CD4-positive, alpha-beta T cell treated with Interleukin-17A for 1 hour (primary cell): ENCODE results near the gene NR5A2.

ENCODE experiments used
- DNase-seq: peaks from one replicate; pipeline ENCODE4 v3.0.0-alpha.2; 2020

Gene NR5A2

DNA sequence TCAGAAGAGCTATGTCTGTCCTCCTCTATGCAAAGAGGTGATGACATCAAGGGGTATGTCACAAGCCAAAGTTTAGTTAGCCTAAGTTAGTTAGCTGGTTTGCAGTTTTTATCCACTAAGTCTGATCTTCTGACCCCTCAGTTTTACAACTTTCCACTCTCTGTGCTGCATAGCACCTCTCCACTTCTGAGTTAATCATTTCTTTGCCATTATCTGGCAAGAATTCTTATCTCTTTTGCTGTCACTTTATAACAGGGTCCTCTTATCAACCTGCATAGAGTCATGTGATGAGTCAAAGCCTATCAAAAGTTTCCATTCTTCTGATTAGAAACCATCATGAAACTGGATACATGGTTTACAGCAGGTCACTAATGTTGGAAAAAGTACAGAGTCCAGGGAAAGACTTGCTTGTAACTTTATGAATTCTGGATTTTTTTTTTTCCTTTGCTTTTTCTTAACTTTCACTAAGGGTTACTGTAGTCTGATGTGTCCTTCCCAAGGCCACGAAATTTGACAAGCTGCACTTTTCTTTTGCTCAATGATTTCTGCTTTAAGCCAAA lies at the start of gene NR5A2:
Gene NR5A2, plus strand, starts transcription at position 447 of the 560 bp plus-strand sequence. CDS start 138 bp downstream, outside the sequence.
- no peak for DNase-seq

- DNase-seq: no peak
These were observed 49.0 kb upstream of the NR5A2 start for GRCh38 chr1:199978408-199978940.

DNA sequence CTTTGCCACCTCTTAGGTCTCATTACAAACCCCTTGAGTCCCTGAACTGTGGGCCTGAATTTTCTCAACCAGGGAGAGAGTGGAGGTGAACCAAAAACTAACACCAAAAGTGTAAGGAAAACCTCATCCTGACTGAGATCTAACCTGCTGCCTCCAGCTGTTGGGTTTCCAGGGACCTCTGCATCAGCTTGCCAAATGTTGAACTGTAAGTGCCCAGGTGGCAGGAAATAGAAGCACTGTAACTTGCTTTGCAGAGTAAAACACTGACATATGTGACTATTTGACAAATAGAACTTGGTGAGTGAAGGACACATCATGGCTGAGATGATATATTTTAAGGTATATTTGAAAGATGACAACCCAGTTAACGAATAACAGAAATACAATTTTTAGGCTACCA lies 48.4 kb upstream of the NR5A2 start:
- DNase-seq: no peak

DNA sequence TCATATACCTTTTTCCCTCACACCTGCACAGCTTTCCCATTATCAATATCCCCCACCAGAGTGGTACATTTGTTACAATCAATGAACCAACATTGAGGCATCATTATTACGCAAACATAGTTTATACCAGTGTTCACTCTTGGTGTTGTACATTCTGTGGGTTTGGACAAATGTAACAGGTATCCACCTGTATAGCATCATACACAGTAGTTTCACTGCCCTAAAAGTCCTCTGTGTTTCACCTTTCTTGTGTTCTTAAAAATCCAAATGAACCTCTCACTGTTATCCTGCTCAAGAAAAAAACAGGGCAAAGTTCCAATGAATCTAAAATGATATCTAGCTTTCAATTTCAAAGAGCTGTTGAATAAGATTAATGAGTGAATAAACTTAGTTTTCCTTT lies 45.9 kb upstream of the NR5A2 start:
- no peak for DNase-seq

DNA sequence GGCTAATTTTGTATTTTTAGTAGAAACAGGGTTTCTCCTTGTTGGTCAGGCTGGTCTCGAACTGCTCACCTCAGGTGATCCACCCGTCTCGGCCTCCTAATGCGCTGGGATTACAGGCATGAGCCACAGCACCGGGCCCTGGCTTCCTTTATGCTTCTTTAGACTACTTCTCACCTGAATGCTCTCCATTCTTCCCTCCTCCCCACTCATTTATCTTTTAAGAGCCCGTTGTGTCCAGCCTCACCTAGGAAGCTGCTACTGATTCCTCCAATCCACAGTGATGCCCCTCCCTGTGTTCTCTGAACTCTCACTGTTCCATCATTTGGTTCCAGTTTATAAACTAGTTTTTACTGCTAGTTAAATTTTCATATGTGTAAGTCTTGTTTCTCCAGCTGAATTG lies 44.9 kb upstream of the NR5A2 start:
- DNase-seq: no peak

DNA sequence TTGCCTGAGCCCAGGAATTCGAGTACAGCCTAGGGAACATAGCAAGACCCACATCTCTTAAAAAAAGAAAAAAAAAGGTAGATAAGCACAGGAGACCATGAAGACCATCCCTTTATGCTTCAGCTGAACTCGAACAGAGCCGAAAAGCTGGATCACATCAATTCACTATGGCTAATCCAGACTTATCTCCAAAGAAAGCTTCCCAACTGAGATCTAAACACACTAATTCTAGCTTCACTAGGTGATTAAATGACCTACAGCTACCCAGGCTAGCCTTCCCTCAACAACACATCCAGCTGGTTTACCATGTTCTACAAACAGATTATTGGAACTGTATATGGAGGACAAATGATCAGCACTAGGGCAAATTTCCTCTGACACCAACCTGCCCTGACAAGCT lies 44.0 kb upstream of the NR5A2 start:
- no peak for DNase-seq

- DNase-seq: no peak
These were observed 32.3 kb upstream of the NR5A2 start for GRCh38 chr1:199995096-199995685.

DNA sequence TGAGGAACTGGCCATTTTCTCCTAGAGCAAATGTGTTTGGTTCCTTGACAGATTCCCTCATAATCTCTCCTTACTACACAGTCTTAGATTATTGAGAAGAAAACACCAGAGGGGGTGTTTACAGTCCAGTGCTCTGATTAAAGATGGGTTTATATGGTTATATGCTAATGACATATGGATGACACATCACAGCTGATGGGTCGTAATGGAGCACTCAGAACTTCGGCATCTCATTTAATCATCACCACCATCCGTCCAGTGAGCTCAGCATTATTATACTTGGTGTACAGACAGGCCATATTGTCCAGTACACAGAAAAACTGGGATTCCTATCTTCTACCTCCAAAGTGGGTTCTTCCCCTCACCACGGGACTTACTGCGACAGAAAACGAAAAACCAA lies 22.3 kb upstream of the NR5A2 start:
- no peak for DNase-seq

DNA sequence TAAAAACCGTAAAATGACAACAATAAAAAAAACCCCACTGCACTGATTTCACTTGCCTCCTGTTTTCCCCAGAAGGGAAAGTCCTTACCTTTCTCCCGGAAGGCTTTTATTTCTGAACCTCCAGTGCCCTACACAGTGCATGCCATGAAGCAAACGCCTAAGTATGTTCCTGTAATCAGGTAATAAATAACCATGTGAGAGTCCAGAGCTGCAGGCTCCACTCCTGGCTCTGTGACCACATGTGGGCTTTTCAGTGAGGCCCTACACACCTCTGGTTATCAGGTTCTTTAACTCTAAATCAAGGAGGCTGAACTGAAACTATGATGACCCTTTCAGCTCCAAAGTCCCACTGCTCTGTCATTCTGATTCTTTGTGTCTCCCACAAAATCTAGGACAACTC lies 20.8 kb upstream of the NR5A2 start:
- DNase-seq: no peak

DNA sequence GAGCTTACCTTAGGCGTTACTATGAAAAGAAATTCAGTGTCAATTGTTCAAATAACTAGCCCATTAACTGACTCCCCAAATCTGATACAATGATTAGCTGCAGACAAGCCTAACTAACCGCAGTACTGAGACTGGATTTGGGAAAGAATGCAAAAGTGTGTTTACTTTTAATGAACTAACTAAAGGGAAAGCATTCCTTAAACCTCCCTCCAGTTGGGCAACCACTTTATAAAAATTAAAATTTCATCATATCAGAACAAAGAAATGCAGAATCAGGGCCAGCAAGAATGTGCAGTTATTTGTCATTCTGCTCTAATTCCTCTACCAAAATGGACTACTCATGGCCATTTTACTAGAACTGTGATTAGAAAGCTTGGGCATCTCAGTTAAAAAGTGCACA lies 11.7 kb upstream of the NR5A2 start:
- no peak for DNase-seq

DNA sequence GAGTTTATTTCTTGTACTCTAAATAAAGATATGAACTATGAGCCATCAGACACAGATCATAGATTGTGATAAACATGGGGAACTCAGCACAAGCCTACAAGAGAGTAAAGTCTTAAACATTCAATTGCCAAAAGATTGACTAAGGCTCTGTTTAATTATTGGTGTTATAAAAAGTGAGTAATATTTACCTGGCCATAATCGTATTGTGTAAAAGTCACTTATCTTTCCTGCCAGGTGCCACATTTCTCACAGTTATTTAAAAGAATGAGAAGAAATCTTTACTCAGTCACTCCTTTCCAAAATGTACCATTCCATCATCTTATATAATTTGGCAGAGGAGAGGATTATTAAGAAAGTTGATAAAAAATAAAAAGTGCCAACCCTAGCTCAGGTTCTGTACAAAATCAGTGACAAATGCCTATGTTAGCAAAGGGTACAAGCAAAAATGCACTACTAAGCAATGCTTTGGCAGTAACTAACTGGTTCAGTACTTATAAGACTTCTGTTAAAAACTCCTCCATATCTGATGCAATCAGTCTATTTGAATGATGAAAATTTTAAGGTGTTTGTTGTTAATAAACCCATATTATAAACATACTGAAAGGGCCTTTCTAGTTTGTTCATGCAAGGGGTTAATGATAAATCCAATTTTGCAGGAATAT lies 5.8 kb upstream of the NR5A2 start:
- no peak for DNase-seq

- DNase-seq: no peak
These were observed 5.2 kb upstream of the NR5A2 start for GRCh38 chr1:200022239-200022804.

GRCh38 chr1:200028586-200029034 lies 1.1 kb downstream of the NR5A2 start:
- DNase-seq: no peak

DNA sequence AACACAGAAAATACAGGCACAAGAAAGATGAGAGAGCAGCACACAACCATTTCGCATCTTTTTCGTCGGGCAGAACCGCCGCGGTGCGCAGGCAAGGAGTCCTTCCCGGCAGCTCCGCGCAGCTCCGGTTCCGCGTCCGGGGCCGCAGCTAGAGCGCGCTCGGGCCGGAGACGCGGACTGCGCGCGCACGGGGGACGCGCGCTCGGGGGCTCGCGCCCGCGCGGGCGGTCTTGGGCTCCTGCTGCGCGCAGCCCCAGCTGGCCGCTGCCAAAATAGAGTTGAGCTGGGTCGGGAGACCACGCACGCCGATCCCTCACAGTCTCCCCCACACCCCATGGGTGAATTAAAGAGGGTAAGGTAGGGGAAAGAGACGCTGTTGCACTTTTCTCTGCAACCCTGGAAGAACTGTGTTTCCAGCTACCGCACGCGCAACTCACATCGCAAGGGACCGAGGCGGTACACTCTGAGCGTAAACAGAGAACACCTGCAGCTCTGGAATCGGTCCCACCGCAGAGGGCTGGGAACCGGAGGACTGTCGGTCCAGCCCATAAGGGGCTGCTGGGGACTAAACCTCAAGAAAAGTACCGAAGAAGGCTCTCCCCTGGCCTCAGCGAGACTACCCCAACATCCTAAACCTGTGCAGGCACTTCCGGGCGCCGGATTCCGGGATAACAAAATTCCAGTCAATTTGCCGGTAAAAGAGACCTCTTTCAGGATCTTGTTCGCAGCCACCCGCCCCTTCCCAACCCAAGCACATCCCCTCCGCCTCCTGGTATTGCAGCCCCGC lies 1.7 kb downstream of the NR5A2 start:
- no peak for DNase-seq

DNA sequence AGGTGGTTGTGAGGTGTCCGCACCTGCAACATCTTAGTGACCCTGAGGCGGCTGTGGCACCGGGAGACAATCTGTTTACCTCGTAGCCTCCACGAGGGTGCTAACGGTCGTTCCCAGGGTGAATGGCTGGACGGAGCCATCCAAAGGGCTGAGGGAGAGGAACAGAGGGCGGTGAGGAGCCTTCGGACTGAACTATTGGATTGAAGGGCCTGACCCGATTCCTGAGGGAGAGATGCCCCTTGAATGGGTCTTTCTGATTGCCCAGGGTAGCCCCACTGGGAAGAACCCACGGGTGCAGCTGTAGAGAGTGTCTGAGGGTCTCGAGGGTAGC lies 2.3 kb downstream of the NR5A2 start:
- DNase-seq: no peak

- no peak for DNase-seq
These were observed 3.3 kb downstream of the NR5A2 start for GRCh38 chr1:200030791-200031190.

GRCh38 chr1:200033511-200034261 lies 6.2 kb downstream of the NR5A2 start:
- DNase-seq: no peak

- no peak for DNase-seq
These were observed 6.7 kb downstream of the NR5A2 start for GRCh38 chr1:200034262-200034557.

DNA sequence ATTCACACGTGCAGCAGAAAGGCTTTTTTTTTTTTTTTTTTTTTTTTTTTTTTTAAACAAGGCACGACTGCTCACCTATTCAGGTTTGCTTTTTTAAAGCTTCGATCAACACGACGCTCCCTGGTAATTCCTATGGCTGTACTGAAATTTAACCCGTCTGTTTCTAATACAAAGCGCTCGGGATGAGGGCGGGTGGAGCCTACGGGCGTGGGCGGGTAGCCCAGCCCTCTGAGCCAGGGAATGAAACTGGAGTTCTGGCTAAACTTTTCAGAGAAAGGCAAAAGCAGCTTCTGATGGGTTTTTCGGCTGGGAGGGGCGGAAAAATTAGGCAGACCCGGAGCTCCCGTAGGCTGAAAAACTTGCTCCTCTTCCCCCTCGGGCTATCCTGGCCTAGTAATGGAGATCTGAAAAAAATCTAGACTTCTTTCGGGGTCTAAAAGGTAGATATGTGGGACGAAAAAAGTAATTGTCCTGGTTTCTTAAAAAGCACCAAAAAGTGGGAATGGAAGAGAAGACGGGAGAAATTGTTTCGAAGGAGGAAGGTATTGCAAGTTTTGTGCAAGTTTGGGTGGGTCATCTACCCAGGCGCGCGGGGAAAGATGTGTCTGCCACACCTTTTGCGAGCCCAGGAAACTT lies 7.4 kb downstream of the NR5A2 start:
- DNase-seq: no peak

DNA sequence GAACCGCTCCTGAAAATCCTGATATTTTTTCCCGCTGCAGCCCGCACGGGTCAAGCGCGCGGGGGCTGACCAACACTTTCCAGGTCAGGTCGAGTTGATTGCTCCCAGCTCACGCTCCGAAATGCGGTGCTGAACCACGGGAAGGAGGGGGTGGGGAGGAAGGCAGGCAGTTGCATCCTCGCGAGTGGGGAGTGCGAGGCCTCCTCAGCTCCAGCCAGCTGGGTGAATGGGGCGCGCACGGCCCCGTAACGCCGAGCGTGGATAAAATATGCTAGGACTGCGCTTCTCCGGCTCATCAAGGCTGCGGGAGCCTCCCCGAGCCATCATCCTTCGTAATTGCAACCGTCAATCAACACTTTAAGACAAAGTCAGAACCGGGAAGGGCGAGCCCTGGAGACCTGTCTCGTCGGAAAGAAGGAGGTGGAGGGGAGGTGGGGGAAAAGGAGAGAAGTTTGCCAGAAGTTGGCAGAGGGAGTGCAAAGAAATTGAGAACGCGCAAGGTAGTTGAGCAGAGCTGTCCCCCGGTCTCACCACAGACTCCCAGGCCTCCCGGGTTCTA lies 8.0 kb downstream of the NR5A2 start:
- no peak for DNase-seq

DNA sequence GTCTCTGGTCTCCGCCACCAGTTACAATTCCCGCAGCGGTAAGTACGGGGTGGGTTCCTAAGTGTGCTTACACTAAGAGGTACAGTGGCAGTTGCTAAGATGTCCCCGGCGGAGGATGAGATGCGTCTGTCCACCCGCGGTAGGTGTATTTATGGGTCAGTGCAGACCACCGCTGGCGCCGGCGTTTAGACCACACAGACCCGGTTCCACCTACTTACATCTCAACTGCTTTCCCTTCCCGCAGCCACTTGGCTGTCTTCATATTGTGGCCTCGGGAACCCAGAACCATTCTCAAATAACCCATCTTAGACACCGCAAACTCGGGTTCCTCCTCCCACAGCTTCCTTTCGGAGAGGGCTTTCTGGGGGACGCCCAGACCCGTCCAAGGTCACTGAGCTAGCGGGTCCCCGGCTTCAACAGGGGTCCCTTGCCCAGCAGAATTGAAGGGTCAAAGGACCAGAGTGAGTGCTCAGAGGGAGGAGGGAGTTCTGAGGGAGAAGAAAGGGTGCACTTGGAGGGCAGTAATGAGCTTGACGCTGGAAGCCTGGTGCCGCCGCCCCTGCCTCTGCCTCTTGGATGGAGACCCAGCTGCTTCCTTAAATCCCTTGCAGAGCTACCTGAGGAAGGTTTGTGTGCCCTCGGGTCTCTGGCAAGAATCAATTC lies 8.6 kb downstream of the NR5A2 start:
- DNase-seq: no peak
